GM12878 (cell line): ENCODE results near the gene RAB31.

ENCODE experiments used
- CBX5 ChIP-seq: sonication (generic); IDR thresholded peaks from 2 replicates; pipeline ENCODE4 v1.6.1; 2016; ENCODE audit warnings: low read depth, moderate library complexity, mild to moderate bottlenecking, inconsistent platforms
- CTCF ChIP-seq, 3 experiments: IDR thresholded peaks in 2 of 3; conservative IDR thresholded peaks in 1 of 3; 2 replicates each; pipeline ENCODE4 v1.5.1; 2011; ENCODE audit warnings: low read depth in 3 of 3, low read length in 3 of 3, mild to moderate bottlenecking in 3 of 3, control low read depth in 2 of 3, moderate library complexity in 2 of 3, inconsistent platforms in 1 of 3, mixed read lengths in 1 of 3; ENCODE audit not compliant: control insufficient read depth in 2 of 3, insufficient read depth in 1 of 3; ENCODE audit errors: extremely low read depth in 1 of 3
- EZH2 ChIP-seq: IDR thresholded peaks from 2 replicates; pipeline ENCODE4 v1.6.1; 2012; ENCODE audit warnings: low read depth, mild to moderate bottlenecking, control low read depth, inconsistent platforms, low read length, borderline replicate concordance; ENCODE audit not compliant: control insufficient read depth
- ZSCAN29 ChIP-seq: fragments of 450-650 bp; IDR thresholded peaks from 2 replicates; pipeline ENCODE4 v1.6.1; 2017; ENCODE audit warnings: mild to moderate bottlenecking, moderate library complexity

- TF ChIP-seq EZH2 (no peak), CTCF (IDR thresholded peaks at IDR 0.05 in 2 of 3, conservative IDR thresholded peaks at IDR 0.05 in 1 of 3; ENCODE audit: control insufficient read depth in 2 of 3, extremely low read depth in 1 of 3, insufficient read depth in 1 of 3, low read depth in 3 of 3, low read length in 3 of 3) (no peak), CBX5 (no peak), ZSCAN29 (no peak)
Measured at GRCh38 chr18:9688036-9688741, 19.9 kb upstream of the RAB31 start.
